ENCODE measurements around the gene GKN1.

GKN1 gene

DNA sequence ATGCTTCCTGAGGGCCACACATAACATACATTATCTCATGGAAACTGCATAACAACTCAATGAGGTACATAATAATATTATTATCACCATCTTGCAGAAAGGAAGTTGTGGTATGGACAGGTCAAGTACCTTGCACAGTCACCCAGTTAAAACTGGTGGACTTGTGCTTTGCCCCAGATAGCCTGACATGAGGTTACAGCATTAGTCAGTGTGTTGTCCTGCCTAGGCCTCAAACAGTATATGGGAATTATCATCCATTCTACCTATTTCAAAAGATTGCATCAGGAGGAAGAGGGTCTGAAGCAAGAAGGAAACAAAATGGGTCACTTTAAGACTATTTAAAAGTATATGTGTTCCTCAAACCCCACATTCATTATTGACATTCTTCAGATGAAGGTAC lies 33.2 kb downstream of the GKN1 start:
- no peak for DNase-seq (ENCODE audit: low read depth)

DNA sequence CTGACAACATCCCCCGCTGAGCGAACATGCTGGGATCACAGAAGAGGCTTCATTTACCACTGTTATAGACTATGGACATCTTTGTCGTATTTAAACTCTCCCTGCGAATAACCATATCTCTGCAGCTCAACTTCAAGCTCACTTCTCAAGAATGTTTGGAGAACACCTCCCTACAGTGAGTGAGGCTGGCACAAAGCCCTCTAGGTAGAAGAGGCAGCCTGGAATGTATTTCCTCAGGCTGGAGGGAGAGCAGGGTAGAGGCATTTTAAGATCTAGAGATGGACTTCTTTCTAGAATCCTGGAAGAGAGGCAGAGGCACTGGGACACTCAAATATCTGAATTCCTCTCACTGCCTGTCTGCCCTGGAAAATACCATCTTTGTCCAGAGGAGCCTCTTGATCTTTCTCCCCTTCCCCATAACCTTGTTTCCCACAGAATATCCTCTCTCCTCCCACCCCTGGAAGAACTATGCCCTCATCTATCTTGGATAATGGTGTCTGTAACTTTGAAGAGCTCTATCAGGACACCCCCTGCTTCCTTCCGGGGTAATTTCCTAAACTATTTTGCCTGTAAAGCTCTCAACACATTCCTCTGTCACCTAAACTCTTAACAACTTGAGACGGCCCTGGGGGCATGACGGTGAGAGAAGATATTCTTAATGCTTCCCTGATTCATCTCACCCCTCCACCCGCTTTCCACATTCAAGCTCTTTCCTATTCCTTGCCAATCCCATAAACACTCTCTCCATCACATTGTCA lies 36.2 kb downstream of the GKN1 start:
- DNase-seq (ENCODE audit: low read depth): no peak

DNA sequence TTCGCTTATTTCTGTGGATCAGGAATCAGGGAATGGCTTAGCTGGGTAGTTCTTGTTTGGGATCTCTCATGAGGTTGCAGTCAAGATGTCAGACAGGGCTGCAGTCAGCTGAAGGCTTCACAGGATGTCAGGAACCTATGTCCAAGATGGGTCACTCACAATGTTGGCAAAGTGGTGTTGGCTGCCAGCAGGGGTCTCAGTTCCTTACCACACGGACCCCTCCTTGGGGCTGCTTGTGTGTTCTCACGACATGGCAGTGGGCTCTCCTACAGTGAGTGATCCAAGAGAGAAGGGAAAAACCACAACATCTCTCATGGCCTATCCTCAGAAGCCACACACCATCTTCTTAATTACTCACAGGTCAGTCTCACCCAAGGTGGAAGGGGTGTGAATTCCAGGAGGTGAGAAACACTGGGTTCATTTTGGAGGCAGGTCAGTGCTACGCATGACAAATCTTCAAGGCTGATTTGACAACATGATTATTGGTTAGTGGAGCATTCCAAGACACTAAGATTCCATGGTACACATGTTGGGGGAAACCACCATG lies 37.2 kb downstream of the GKN1 start:
- DNase-seq (ENCODE audit: low read depth): no peak

- DNase-seq (ENCODE audit: low read depth): no peak
These were observed 38.1 kb downstream of the GKN1 start for GRCh38 chr2:69012310-69013141.

DNA sequence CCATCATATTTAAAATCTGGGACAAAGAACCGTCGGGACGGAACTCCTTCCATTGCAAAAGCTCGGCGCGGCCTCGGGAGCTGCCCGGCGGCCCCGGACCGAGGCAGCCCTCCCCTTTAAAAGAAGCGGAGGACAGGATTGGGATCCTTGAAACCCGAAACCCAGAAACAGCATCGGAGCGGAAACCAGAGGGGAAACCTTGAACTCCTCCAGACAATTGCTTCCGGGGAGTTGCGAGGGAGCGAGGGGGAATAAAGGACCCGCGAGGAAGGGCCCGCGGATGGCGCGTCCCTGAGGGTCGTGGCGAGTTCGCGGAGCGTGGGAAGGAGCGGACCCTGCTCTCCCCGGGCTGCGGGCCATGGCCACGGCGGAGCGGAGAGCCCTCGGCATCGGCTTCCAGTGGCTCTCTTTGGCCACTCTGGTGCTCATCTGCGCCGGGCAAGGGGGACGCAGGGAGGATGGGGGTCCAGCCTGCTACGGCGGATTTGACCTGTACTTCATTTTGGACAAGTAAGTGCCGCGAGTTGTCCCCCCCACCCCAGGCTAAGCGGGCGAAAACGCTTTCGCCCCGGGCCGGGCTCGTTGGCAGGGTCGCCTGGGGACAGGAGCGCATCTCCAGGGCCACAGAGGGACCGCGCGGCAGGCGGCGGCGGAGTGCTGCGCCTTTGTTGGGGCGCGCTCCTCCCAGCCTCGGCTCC lies 38.9 kb downstream of the GKN1 start, which contains the start of gene ANTXR1:
TSS of gene ANTXR1 (plus strand) at position 38 of the 698 bp plus-strand sequence. CDS start at position 359, 321 bp downstream.
- no peak for DNase-seq (ENCODE audit: low read depth)

DNA sequence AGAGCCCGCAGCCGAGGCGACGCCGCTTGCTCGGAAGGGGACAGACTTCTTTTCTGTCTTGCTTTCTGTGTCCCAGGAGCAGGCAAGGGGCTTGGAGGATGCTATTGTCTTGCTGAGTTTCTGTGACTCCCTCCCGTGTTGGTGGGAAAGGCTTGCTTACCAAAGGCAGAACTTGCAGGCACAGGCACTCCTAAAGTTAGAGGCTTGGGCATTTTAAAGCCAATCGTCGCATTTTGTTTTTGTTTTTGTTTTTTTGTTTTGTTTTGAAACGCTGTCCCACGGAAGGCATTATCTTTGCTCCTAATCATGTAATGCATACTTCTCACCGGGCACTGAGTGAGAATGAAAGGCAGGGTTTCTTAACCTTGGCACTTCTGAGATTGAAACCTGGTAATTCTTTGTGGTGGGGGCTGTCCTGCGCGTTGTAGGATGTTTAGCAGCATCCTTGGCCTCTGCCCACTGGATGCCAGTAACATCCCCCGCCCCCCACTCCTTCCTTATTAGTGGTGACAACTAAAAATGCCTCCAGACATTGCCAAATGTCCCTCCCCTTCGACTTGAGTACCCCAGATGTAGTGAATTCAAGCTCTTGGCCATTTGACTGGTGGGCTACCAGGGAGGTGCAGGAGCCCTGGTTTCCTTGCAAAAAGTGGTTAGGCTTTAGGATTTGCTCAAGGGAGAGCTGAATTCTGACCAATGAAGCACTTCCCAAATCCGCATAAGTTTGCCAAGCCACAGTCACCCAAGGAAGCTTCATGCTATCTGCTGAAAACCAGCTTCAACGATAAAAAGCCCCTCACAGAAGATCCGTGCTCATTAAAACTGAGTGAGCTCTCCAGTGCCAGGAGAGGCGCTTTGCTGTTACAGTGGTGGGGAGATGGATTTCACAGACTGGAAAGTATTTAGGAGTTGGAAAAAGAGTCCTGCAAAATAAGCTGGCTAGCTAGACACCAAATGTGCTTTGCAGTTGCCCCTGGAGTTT lies 39.7 kb downstream of the GKN1 start:
- DNase-seq (ENCODE audit: low read depth): no peak

GRCh38 chr2:69017080-69017479 lies 42.6 kb downstream of the GKN1 start:
- DNase-seq (ENCODE audit: low read depth): no peak

DNA sequence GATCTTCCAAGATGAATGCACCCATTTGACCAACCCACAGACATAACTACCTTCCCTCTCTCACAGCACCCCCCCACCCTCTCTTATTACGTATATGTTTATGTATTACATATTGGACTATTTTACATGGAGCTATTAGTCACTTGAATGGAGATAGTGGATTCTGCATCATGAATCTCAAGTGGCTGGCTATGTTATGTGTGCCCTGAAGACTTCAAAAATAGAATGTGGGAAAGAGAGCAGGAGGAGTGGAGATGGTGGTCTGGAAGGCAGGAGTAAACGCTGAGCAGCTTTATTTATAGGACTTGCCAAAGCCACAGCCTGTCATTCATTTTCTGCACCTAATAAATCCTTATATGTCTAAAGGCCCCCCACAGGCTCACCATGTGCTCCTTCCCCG lies 43.4 kb downstream of the GKN1 start:
- DNase-seq (ENCODE audit: low read depth): no peak

GRCh38 chr2:69018678-69019095 lies 44.3 kb downstream of the GKN1 start:
- DNase-seq (ENCODE audit: low read depth): no peak

DNA sequence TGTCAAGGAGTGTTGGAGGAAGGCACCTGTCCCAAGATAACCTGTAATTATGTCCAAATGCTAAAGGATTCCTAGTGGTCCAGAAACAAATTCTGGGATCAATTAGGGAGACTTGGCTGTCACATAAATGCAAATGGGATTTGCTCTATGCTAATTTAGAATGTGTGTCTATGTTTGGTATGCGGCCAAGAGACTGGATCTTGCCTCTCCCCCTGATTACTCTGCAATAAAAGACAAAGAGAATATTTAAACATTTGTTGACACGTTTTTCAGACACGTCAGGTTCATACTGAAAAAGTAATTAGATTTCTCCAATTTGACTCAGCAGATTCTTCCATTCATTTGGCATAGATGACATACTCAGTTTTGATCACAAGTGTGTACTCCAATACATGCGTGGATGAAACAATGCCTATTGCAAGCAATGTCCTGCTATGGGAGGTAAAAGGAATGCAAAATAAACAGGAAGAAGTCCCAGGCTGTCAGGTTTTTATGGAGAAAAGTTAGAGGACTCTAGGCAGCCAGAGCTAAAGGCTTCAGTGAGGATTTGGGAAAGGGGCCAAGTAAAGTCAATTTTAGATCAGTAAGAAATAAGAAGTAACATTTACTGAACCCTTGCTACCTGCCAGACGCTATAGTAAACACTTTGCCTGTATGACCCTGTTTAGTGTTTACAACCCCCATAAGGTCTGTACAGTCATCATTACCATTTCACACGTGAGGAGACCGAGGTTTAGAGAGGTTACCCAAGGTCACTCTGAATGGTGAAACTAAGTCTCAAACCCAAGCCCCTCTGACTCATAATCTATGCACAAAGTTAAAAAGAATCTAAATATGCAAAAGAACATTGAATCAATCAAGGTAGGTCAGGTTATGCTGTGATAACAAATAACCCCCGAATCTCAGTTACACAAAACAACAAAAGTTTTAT lies 46.3 kb downstream of the GKN1 start:
- no peak for DNase-seq (ENCODE audit: low read depth)

GRCh38 chr2:69021727-69022126 lies 47.3 kb downstream of the GKN1 start:
- no peak for DNase-seq (ENCODE audit: low read depth)

DNA sequence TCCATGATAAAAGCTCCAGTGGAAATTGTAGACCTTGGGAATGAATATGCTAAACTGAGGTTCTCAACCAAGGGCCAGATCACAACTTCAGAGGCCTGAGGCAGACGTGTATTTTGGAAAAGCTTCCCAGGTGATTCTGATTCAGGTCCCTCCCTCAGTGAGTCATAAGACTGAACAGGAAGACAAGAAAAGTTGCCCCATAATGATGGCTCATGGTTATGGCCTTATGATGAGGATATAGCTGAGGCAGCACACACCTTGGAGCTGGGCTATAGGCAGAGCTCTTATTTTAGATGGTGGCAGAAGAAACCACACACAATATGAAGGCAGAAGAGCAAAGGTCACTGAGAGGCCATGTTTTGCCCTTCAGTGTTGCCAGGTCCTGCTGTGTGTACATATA lies 48.1 kb downstream of the GKN1 start:
- no peak for DNase-seq (ENCODE audit: low read depth)

- DNase-seq (ENCODE audit: low read depth): no peak
These were observed 48.8 kb downstream of the GKN1 start for GRCh38 chr2:69023236-69023635.

- no peak for DNase-seq (ENCODE audit: low read depth)
These were observed 51.6 kb downstream of the GKN1 start for GRCh38 chr2:69026026-69026425.

- no peak for DNase-seq (ENCODE audit: low read depth)
These were observed 52.4 kb downstream of the GKN1 start for GRCh38 chr2:69026691-69027459.

Measured in stimulated activated CD8-positive, alpha-beta memory T cell treated with anti-CD3 and anti-CD28 coated beads, Interleukin-7, amount 100 ng/mL, for 24 hours (primary cell).